ENCODE results near the gene SULT1A2.
A peak's percentile ranks its signal among the peaks of the same experiment; 100 is the strongest.
"Not testable (repeated sequence)": the region's sequence is repeated elsewhere in the genome, so short reads cannot be mapped to it uniquely, and the experiment has no call there.

SULT1A2 gene

GRCh38 chr16:28609631-28610594 lies 13.1 kb upstream of the SULT1A2 start, which contains the start of gene SULT1A1:
SULT1A1 (minus strand) TSS chr16:28610044; CDS start chr16:28608855, 1,189 bp downstream.
- peak in 1 of 58 donors; percentile 4 for DNase-seq

GRCh38 chr16:28608867-28609596 lies 12.2 kb upstream of the SULT1A2 start:
- peak in 13 of 58 donors; percentile 5 to 47 (median 14) for DNase-seq

- not testable (repeated sequence) for DNase-seq
These were observed 11.6 kb upstream of the SULT1A2 start for GRCh38 chr16:28608496-28608808.

- DNase-seq, result not testable (repeated sequence)
These were observed 11.0 kb upstream of the SULT1A2 start for GRCh38 chr16:28607681-28608495.

GRCh38 chr16:28607116-28607623 lies 10.3 kb upstream of the SULT1A2 start:
- no peak for DNase-seq

GRCh38 chr16:28606291-28607115 lies 9.7 kb upstream of the SULT1A2 start:
- no peak for DNase-seq

GRCh38 chr16:28604186-28604565 lies 7.3 kb upstream of the SULT1A2 start:
- no peak for DNase-seq

GRCh38 chr16:28603381-28604185 lies 6.7 kb upstream of the SULT1A2 start:
- no peak for DNase-seq

- DNase-seq, result no peak
These were observed 5.7 kb upstream of the SULT1A2 start for GRCh38 chr16:28602529-28602928.

GRCh38 chr16:28602062-28602461 lies 5.2 kb upstream of the SULT1A2 start:
- not testable (repeated sequence) for DNase-seq

GRCh38 chr16:28601589-28601988 lies 4.7 kb upstream of the SULT1A2 start:
- DNase-seq, result not testable (repeated sequence)

GRCh38 chr16:28600965-28601364 lies 4.1 kb upstream of the SULT1A2 start:
- DNase-seq, result not testable (repeated sequence)

GRCh38 chr16:28599377-28600285 lies 2.8 kb upstream of the SULT1A2 start:
- DNase-seq, result not testable (repeated sequence)

GRCh38 chr16:28597692-28598261 lies 927 bp upstream of the SULT1A2 start:
- DNase-seq, result no peak

GRCh38 chr16:28596115-28596630 lies 677 bp downstream of the SULT1A2 start:
- no peak for DNase-seq

GRCh38 chr16:28595451-28595850 lies 1.4 kb downstream of the SULT1A2 start:
- not testable (repeated sequence) for DNase-seq

- DNase-seq, result no peak
These were observed 3.8 kb downstream of the SULT1A2 start for GRCh38 chr16:28592979-28593553.

Measured in anterior cingulate cortex (tissue), 58 donors.